ENCODE measurements around the gene RASSF9. TPM values are rescaled to one million over a fixed set of nuclear protein-coding genes. Genes with fewer than 3 reads are reported as not detected.

RASSF9 gene
- total RNA-seq, 2 donors from 2014 or later: 2.4 to 3.2 TPM

GRCh38 chr12:85781766-85782165 is 54.4 kb downstream of the RASSF9 start:
- H3K9me3 ChIP-seq: no peaks in the 10 kb centered on the region
- no peak overlapping the region for H3K27ac ChIP-seq
- DNase-seq (ENCODE audit: low spot score) (no peak), ATAC-seq (ENCODE audit: insufficient number of reproducible peaks, low FRiP score, low read depth) (no peak)
- H3K36me3 ChIP-seq: no peaks in the 10 kb centered on the region
- no peak for TF ChIP-seq CTCF (IDR thresholded peaks at IDR 0.05)
- no peaks in the 10 kb centered on the region for H3K4me1 ChIP-seq (ENCODE audit: control insufficient read depth in 1 of 2, low read depth in 2 of 2)
- no peak overlapping the region for H3K4me3 ChIP-seq
- H3K27me3 ChIP-seq (replicated peaks; ENCODE audit: insufficient read depth): no peaks in the 10 kb centered on the region

DNA sequence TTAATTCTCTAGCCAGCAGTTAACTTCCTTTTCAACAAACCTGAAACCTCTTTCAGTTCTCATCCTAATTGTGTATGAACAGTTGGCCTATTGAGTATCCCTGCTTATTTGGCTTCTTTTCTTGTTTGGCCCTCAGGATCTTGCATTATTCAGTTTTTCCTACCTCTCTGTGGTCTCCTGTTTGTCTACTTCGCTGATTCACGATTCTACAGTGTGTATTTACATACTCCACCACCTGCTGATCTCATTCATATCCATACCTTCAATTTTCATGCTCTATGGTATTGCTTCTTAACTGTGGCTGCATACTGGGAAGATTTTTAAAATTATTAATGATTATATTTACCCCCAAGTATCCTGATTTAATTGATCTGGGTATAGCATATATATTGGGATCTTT is 56.4 kb downstream of the RASSF9 start:
- no peaks in the 10 kb centered on the region for H3K36me3 ChIP-seq
- H3K4me3 ChIP-seq: no peak overlapping the region
- DNase-seq (ENCODE audit: low spot score) (no peak), ATAC-seq (ENCODE audit: insufficient number of reproducible peaks, low FRiP score, low read depth) (no peak)
- H3K27ac ChIP-seq: no peak overlapping the region
- TF ChIP-seq CTCF (IDR thresholded peaks at IDR 0.05): no peak
- H3K9me3 ChIP-seq: no peaks in the 10 kb centered on the region
- no peaks in the 10 kb centered on the region for H3K4me1 ChIP-seq (ENCODE audit: control insufficient read depth in 1 of 2, low read depth in 2 of 2)
- no peaks in the 10 kb centered on the region for H3K27me3 ChIP-seq (replicated peaks; ENCODE audit: insufficient read depth)

DNA sequence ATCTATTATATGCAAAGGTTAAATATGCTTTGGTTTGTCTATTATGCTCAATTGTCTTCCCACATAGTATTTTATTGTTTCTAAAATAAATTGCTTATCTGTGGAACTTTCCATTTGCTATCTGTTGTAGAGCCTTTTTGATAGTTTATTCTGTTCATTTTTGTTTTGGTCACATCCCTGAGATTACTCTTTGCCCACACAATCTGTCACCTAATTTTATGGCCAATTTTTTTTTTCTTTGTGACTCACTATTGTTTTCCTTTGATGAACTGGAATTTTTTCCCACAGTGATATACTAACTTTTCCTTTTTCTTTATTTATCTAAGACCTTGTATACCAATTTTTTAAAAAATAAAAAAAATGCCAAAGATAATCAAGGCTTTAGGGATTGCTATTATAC is 61.1 kb downstream of the RASSF9 start:
- no peak for TF ChIP-seq CTCF (IDR thresholded peaks at IDR 0.05)
- no peak overlapping the region for H3K27ac ChIP-seq
- no peaks in the 10 kb centered on the region for H3K27me3 ChIP-seq (replicated peaks; ENCODE audit: insufficient read depth)
- DNase-seq (ENCODE audit: low spot score) (no peak), ATAC-seq (ENCODE audit: insufficient number of reproducible peaks, low FRiP score, low read depth) (no peak)
- H3K4me1 ChIP-seq (ENCODE audit: control insufficient read depth in 1 of 2, low read depth in 2 of 2): no peaks in the 10 kb centered on the region
- H3K36me3 ChIP-seq: no peaks in the 10 kb centered on the region
- no peaks in the 10 kb centered on the region for H3K9me3 ChIP-seq
- H3K4me3 ChIP-seq: no peak overlapping the region

DNA sequence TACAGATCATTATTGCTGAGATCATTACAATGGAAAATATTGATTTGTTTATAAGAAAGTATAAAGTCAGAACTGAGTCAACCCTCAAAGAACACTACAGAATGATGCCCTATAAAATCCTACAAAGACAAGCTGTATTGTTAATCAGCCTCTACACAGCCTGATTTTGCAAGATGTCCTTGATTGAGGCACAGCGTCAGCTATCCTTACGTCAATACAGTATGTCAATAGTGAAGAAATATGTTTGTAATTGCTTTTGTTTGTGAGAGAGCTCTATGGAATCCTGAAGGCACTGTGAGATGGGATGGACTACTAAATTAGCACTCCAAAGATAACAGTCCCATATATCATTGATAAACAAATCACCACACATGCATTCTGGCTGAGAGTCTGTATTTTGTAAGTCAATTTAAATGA is 70.7 kb downstream of the RASSF9 start:
- no peaks in the 10 kb centered on the region for H3K4me1 ChIP-seq (ENCODE audit: control insufficient read depth in 1 of 2, low read depth in 2 of 2)
- no peaks in the 10 kb centered on the region for H3K9me3 ChIP-seq
- DNase-seq (ENCODE audit: low spot score) (no peak), ATAC-seq (ENCODE audit: insufficient number of reproducible peaks, low FRiP score, low read depth) (no peak)
- no peaks in the 10 kb centered on the region for H3K27me3 ChIP-seq (replicated peaks; ENCODE audit: insufficient read depth)
- no peak for TF ChIP-seq CTCF (IDR thresholded peaks at IDR 0.05)
- no peak overlapping the region for H3K27ac ChIP-seq
- H3K36me3 ChIP-seq: no peaks in the 10 kb centered on the region
- H3K4me3 ChIP-seq: no peak overlapping the region

DNA sequence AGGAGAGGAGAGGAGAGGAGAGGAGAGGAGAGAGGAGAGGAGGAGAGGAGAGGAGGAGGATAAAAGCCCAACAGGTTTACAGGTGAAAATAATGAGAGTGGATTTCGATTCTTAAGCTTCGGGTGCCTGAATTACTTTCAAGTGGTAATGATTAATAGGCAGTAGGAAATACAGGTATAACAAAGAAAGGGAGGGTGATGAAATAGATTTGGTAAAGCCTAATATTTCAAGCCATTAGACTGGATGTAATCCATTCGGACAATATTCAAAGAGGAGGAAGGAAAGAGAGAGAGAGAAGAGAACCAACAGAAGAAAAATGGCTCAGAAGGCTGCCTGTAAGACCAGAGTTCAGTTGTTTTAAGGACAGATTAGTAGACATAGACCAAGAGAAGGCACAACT is 76.6 kb downstream of the RASSF9 start:
- H3K36me3 ChIP-seq: no peaks in the 10 kb centered on the region
- no peak overlapping the region for H3K4me3 ChIP-seq
- H3K4me1 ChIP-seq (ENCODE audit: control insufficient read depth in 1 of 2, low read depth in 2 of 2): no peaks in the 10 kb centered on the region
- ATAC-seq (ENCODE audit: insufficient number of reproducible peaks, low FRiP score, low read depth) (no peak), DNase-seq (ENCODE audit: low spot score) (no peak)
- TF ChIP-seq CTCF (IDR thresholded peaks at IDR 0.05): no peak
- no peaks in the 10 kb centered on the region for H3K27me3 ChIP-seq (replicated peaks; ENCODE audit: insufficient read depth)
- peaks cover 6% of the 10 kb centered on the region for H3K9me3 ChIP-seq
- H3K27ac ChIP-seq: no peak overlapping the region

Measured in thoracic aorta (tissue), 2 donors.